Left ventricle myocardium inferior (tissue), 1 donor: ENCODE data around the gene FANCE. TPM values are rescaled to one million over a fixed set of nuclear protein-coding genes. Genes with fewer than 3 reads are reported as not detected.

Experiments
- DNase-seq: peaks from one replicate; pipeline ENCODE4 v3.0.0-alpha.2; 2020
- H3K27ac ChIP-seq: fragments of 200-600 bp; replicated peaks from 2 replicates; pipeline ENCODE4 v1.8.0; 2021
- H3K27me3 ChIP-seq: fragments of 200-600 bp; 2 replicates; pipeline ENCODE4 v1.8.0; 2021; ENCODE audit warnings: low read depth
- H3K36me3 ChIP-seq: fragments of 200-600 bp; 2 replicates; pipeline ENCODE4 v1.8.0; 2021
- H3K4me1 ChIP-seq: fragments of 200-600 bp; 2 replicates; pipeline ENCODE4 v1.8.0; 2021
- H3K4me3 ChIP-seq: fragments of 200-600 bp; 2 replicates; pipeline ENCODE4 v1.8.0; 2021; ENCODE audit warnings: mild to moderate bottlenecking, moderate library complexity
- H3K9me3 ChIP-seq: fragments of 200-600 bp; replicated peaks from 2 replicates; pipeline ENCODE4 v1.8.0; 2021
- CTCF ChIP-seq: fragments of 200-600 bp; IDR thresholded peaks from 2 replicates; pipeline ENCODE4 v1.8.0; 2021; ENCODE audit warnings: antibody characterized with exemption, mild to moderate bottlenecking, borderline replicate concordance
- intact Hi-C: fragments of 100-400 bp; cut with micrococcal nuclease; formaldehyde crosslinking; loops from one replicate; pipeline ENCODE4 v1.11.0; 2022
- total RNA-seq: library from RNA; stranded (reverse); fragmentation: NEBNext Ultra II Directional; extraction: Animal tissue kit (Norgen Biotek cat#: 25700); gene quantifications from one replicate; pipeline ENCODE4 v1.2.1, GENCODE V29; 2021
- donor health status: DM: no; HTN: yes; CAD: no; lungs with severe emphysema.

The FANCE gene
- total RNA-seq, 1 donor from 2014 or later: 3.7 TPM

GRCh38 chr6:35441205-35441604 lies 10.9 kb upstream of the FANCE start:
- no peak for DNase-seq
- Histone ChIP-seq H3K36me3 (no peaks in the 10 kb centered on the region), H3K4me1 (no peaks in the 10 kb centered on the region), H3K9me3 (no peaks in the 10 kb centered on the region), H3K27ac (no peak overlapping the region), H3K27me3 (no peaks in the 10 kb centered on the region), H3K4me3 (no peak overlapping the region)
- intact Hi-C loops: no loop called here
- TF ChIP-seq CTCF: no peak

GRCh38 chr6:35441642-35442041 lies 10.5 kb upstream of the FANCE start:
- Histone ChIP-seq H3K36me3 (no peaks in the 10 kb centered on the region), H3K27ac (no peak overlapping the region), H3K9me3 (no peaks in the 10 kb centered on the region), H3K4me3 (no peak overlapping the region), H3K4me1 (no peaks in the 10 kb centered on the region), H3K27me3 (no peaks in the 10 kb centered on the region)
- TF ChIP-seq CTCF: no peak
- intact Hi-C loops: no loop called here
- no peak for DNase-seq

GRCh38 chr6:35442693-35443092 lies 9.4 kb upstream of the FANCE start:
- Histone ChIP-seq H3K27me3 (no peaks in the 10 kb centered on the region), H3K27ac (no peak overlapping the region), H3K4me1 (no peaks in the 10 kb centered on the region), H3K36me3 (no peaks in the 10 kb centered on the region), H3K4me3 (no peak overlapping the region), H3K9me3 (no peaks in the 10 kb centered on the region)
- intact Hi-C loops: no loop called here
- no peak for TF ChIP-seq CTCF
- DNase-seq: no peak

DNA sequence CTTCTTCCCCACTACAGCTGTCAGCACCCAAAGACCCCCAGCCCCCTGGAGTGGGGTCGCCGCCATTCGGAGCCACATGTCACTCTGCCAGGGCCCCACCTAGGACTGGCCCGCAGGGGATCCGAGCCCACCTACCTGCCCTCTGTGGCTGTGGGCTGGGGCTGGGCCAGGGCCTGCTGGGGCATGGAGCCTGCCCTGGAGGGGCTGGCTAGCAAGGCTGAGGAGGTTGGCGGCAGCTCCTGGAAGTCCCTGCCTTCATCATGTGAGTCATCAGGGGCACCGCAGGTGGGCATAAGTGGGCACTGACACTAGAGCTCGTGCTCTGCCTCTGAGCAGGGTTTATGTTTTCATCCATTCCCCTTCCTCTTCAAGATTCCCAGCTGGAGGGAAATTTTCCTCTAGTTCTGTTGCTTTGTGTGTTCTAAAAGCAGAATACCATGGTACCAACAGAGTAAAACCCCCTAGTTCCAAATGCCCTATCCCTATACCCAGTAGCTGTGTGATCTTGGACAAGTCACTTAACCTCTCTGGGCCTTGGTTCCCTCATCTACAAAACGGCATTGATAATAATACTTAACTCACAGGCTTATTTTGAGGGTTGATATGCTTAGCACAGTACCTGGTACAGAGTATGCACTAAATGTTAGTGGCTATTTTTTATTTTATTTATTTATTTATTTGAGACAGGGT lies 8.7 kb upstream of the FANCE start:
- DNase-seq: no peak
- H3K36me3 ChIP-seq: no peaks in the 10 kb centered on the region
- no peak overlapping the region for H3K27ac ChIP-seq
- no peak for TF ChIP-seq CTCF
- intact Hi-C loops: no loop called here
- H3K4me3 ChIP-seq: no peak overlapping the region
- H3K9me3 ChIP-seq: no peaks in the 10 kb centered on the region
- no peaks in the 10 kb centered on the region for H3K27me3 ChIP-seq
- H3K4me1 ChIP-seq: no peaks in the 10 kb centered on the region

DNA sequence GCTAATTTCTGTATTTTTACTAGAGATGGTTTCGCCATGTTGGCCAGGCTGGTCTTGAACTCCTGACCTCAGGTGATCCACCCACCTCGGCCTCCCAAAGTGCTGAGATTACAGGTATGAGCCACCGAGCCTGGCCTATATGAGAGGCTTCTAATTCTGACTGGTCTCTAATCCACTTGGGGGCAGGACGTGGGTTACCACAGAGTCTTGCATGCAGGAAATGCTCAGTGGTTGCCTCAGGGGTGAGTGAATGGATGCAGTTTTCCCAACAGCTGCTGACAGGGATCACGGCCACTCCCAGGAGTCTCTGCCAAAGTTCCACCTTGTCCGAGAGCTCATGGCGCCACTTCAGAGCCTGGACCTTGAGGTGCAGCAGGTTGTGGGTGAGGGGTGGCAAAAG lies 6.4 kb upstream of the FANCE start:
- no peak overlapping the region for H3K4me3 ChIP-seq
- H3K9me3 ChIP-seq: no peaks in the 10 kb centered on the region
- H3K27ac ChIP-seq: no peak overlapping the region
- H3K36me3 ChIP-seq: no peaks in the 10 kb centered on the region
- no peak for TF ChIP-seq CTCF
- DNase-seq: no peak
- no peaks in the 10 kb centered on the region for H3K4me1 ChIP-seq
- intact Hi-C loops: loop anchor here (5.0 kb wide), 1 partner anchor 103 kb away; the partner anchor contains the start of gene PPARD
- no peaks in the 10 kb centered on the region for H3K27me3 ChIP-seq
